ENCODE results near the gene RNF2.

Gene RNF2

GRCh38 chr1:185077374-185077773 is 32.0 kb downstream of the RNF2 start:
- no peak for DNase-seq
- in situ Hi-C loops (cut with MboI; ENCODE audit: low pct_unique_long_range_greater_than_20kb, low sequenced_read_pairs) = no loop called here

GRCh38 chr1:185080422-185080821 is 35.1 kb downstream of the RNF2 start:
- in situ Hi-C loops (cut with MboI; ENCODE audit: low pct_unique_long_range_greater_than_20kb, low sequenced_read_pairs) = no loop called here
- no peak for DNase-seq

- no peak for DNase-seq
- in situ Hi-C loops (cut with MboI; ENCODE audit: low pct_unique_long_range_greater_than_20kb, low sequenced_read_pairs) = no loop called here
Measured at GRCh38 chr1:185083818-185084217, 38.5 kb downstream of the RNF2 start.

- in situ Hi-C loops (cut with MboI; ENCODE audit: low pct_unique_long_range_greater_than_20kb, low sequenced_read_pairs) = no loop called here
- DNase-seq = no peak
Measured at GRCh38 chr1:185087101-185087500, 41.7 kb downstream of the RNF2 start.

GRCh38 chr1:185087746-185088145 is 42.4 kb downstream of the RNF2 start:
- no peak for DNase-seq
- in situ Hi-C loops (cut with MboI; ENCODE audit: low pct_unique_long_range_greater_than_20kb, low sequenced_read_pairs) = no loop called here

GRCh38 chr1:185091480-185091879 is 46.1 kb downstream of the RNF2 start:
- no peak for DNase-seq
- in situ Hi-C loops (cut with MboI; ENCODE audit: low pct_unique_long_range_greater_than_20kb, low sequenced_read_pairs) = no loop called here

GRCh38 chr1:185094761-185095160 is 49.4 kb downstream of the RNF2 start:
- in situ Hi-C loops (cut with MboI; ENCODE audit: low pct_unique_long_range_greater_than_20kb, low sequenced_read_pairs) = no loop called here
- DNase-seq = no peak

GRCh38 chr1:185096531-185096930 is 51.2 kb downstream of the RNF2 start:
- in situ Hi-C loops (cut with MboI; ENCODE audit: low pct_unique_long_range_greater_than_20kb, low sequenced_read_pairs) = no loop called here
- no peak for DNase-seq

GRCh38 chr1:185104083-185104482 is 58.7 kb downstream of the RNF2 start:
- no peak for DNase-seq
- in situ Hi-C loops (cut with MboI; ENCODE audit: low pct_unique_long_range_greater_than_20kb, low sequenced_read_pairs) = no loop called here

- in situ Hi-C loops (cut with MboI; ENCODE audit: low pct_unique_long_range_greater_than_20kb, low sequenced_read_pairs) = no loop called here
- no peak for DNase-seq
Measured at GRCh38 chr1:185105121-185105520, 59.8 kb downstream of the RNF2 start.

GRCh38 chr1:185108321-185108720 is 63.0 kb downstream of the RNF2 start:
- DNase-seq = peak; percentile 6
- in situ Hi-C loops (cut with MboI; ENCODE audit: low pct_unique_long_range_greater_than_20kb, low sequenced_read_pairs) = no loop called here

GRCh38 chr1:185110145-185110544 is 64.8 kb downstream of the RNF2 start:
- no peak for DNase-seq
- in situ Hi-C loops (cut with MboI; ENCODE audit: low pct_unique_long_range_greater_than_20kb, low sequenced_read_pairs) = no loop called here

GRCh38 chr1:185111873-185112272 is 66.5 kb downstream of the RNF2 start:
- no peak for DNase-seq
- in situ Hi-C loops (cut with MboI; ENCODE audit: low pct_unique_long_range_greater_than_20kb, low sequenced_read_pairs) = no loop called here

- in situ Hi-C loops (cut with MboI; ENCODE audit: low pct_unique_long_range_greater_than_20kb, low sequenced_read_pairs) = no loop called here
- no peak for DNase-seq
Measured at GRCh38 chr1:185112356-185112755, 67.0 kb downstream of the RNF2 start.

GRCh38 chr1:185129708-185130107 is 84.3 kb downstream of the RNF2 start:
- in situ Hi-C loops (cut with MboI; ENCODE audit: low pct_unique_long_range_greater_than_20kb, low sequenced_read_pairs) = no loop called here
- DNase-seq = no peak

GRCh38 chr1:185132534-185132933 is 87.2 kb downstream of the RNF2 start:
- in situ Hi-C loops (cut with MboI; ENCODE audit: low pct_unique_long_range_greater_than_20kb, low sequenced_read_pairs) = no loop called here

GRCh38 chr1:185137896-185138545 is 92.7 kb downstream of the RNF2 start:
- in situ Hi-C loops (cut with MboI; ENCODE audit: low pct_unique_long_range_greater_than_20kb, low sequenced_read_pairs) = no loop called here

More at GRCh38 chr1:185132534-185132933, 87.2 kb downstream of the RNF2 start:
- no peak for DNase-seq

GRCh38 chr1:185139246-185139645 is 93.9 kb downstream of the RNF2 start:
- in situ Hi-C loops (cut with MboI; ENCODE audit: low pct_unique_long_range_greater_than_20kb, low sequenced_read_pairs) = no loop called here
- no peak for DNase-seq

More at GRCh38 chr1:185137896-185138545, 92.7 kb downstream of the RNF2 start:
- DNase-seq = no peak

GRCh38 chr1:185144233-185144632 is 98.9 kb downstream of the RNF2 start:
- no peak for DNase-seq
- in situ Hi-C loops (cut with MboI; ENCODE audit: low pct_unique_long_range_greater_than_20kb, low sequenced_read_pairs) = no loop called here

- in situ Hi-C loops (cut with MboI; ENCODE audit: low pct_unique_long_range_greater_than_20kb, low sequenced_read_pairs) = loop anchor here (25.0 kb wide), 1 partner anchor 164 kb away; no protein-coding TSS in a partner anchor
- DNase-seq = no peak
Measured at GRCh38 chr1:185151215-185151614, 105.9 kb downstream of the RNF2 start.

All from KBM-7 (cell line).